HCT116 (cell line): ENCODE data around the gene PPIL1.

Experiments used
- CBX3 ChIP-seq: IDR thresholded peaks from 2 replicates; pipeline ENCODE4 v1.6.1; 2012; ENCODE audit warnings: low read depth
- CEBPB ChIP-seq: IDR thresholded peaks from 2 replicates; pipeline ENCODE4 v1.6.1; 2012; ENCODE audit warnings: low read depth
- CTCF ChIP-seq, 3 experiments: fragments of 200-600 bp in 1 of 3; sonication (generic) in 1 of 3; IDR thresholded peaks in 2 of 3; conservative IDR thresholded peaks in 1 of 3; 2 replicates each; pipeline ENCODE4 v1.5.1; 2012 to 2017; ENCODE audit warnings: low read depth in 2 of 3, low read length in 2 of 3, antibody characterized with exemption in 1 of 3, borderline replicate concordance in 1 of 3, control low read depth in 1 of 3, mild to moderate bottlenecking in 1 of 3, mixed read lengths in 1 of 3, mixed run types in 1 of 3, moderate library complexity in 1 of 3; ENCODE audit not compliant: insufficient read depth in 1 of 3
- EGR1 ChIP-seq: IDR thresholded peaks from 2 replicates; pipeline ENCODE4 v1.6.1; 2012; ENCODE audit warnings: low read depth
- EZH2 ChIP-seq: fragments of 200-600 bp; sonication (generic); IDR thresholded peaks from 2 replicates; pipeline ENCODE4 v1.6.1; 2017; ENCODE audit warnings: antibody characterized with exemption, mixed run types
- EZH2phosphoT487 ChIP-seq: fragments of 200-600 bp; IDR thresholded peaks from 2 replicates; pipeline ENCODE4 v1.6.1; 2018; ENCODE audit warnings: antibody characterized with exemption, borderline replicate concordance
- FOSL1 ChIP-seq: IDR thresholded peaks from 2 replicates; pipeline ENCODE4 v1.6.1; 2012; ENCODE audit warnings: low read depth
- JUND ChIP-seq: IDR thresholded peaks from 2 replicates; pipeline ENCODE4 v1.6.1; 2012
- POLR2A ChIP-seq: IDR thresholded peaks from 2 replicates; pipeline ENCODE4 v1.7.0; 2011; ENCODE audit warnings: borderline replicate concordance; ENCODE audit not compliant: insufficient read depth, insufficient read length; ENCODE audit errors: extremely low read depth
- POLR2AphosphoS5 ChIP-seq: IDR thresholded peaks from 2 replicates; pipeline ENCODE4 v1.6.1; 2011; ENCODE audit warnings: mild to moderate bottlenecking, low read depth, low read length, moderate library complexity
- RAD21 ChIP-seq: IDR thresholded peaks from 2 replicates; pipeline ENCODE4 v1.6.1; 2012; ENCODE audit warnings: low read depth, mild to moderate bottlenecking
- REST ChIP-seq: IDR thresholded peaks from 2 replicates; pipeline ENCODE4 v1.6.1; 2012; ENCODE audit warnings: low read depth
- ZNF274 ChIP-seq: fragments of 200-500 bp; sonication (Bioruptor generic); IDR thresholded peaks from 2 replicates; pipeline ENCODE4 v1.6.1; 2014; ENCODE audit warnings: mild to moderate bottlenecking, low read depth, low read length, inconsistent platforms

- TF ChIP-seq CTCF (IDR thresholded peaks at IDR 0.05 in 2 of 3, conservative IDR thresholded peaks at IDR 0.05 in 1 of 3; ENCODE audit: borderline replicate concordance in 1 of 3, insufficient read depth in 1 of 3, low read depth in 2 of 3, low read length in 2 of 3) (no peak), ZNF274 (no peak), JUND (no peak), REST (no peak), POLR2A (no peak), EZH2 (no peak), EGR1 (no peak), POLR2AphosphoS5 (no peak), FOSL1 (no peak), CEBPB (no peak), EZH2phosphoT487 (no peak), RAD21 (no peak), CBX3 (no peak)
Measured at GRCh38 chr6:36814249-36814648, 60.4 kb downstream of the PPIL1 start.
